Upper lobe of right lung (tissue), 1 donor: ENCODE results near the gene FBXW4. TPM values are rescaled to one million over a fixed set of nuclear protein-coding genes. Genes with fewer than 3 reads are reported as not detected.
"Not testable (repeated sequence)": the region's sequence is repeated elsewhere in the genome, so short reads cannot be mapped to it uniquely, and the experiment has no call there.

Source experiments
- ATAC-seq: fragments of 200-7000 bp; cut with Tn5 transposase; one replicate; pipeline ENCODE4 v1.9.1; 2020; ENCODE audit warnings: mild to moderate bottlenecking, moderate library complexity
- DNase-seq: peaks from one replicate; pipeline ENCODE4 v3.0.0-alpha.2; 2020
- H3K27ac ChIP-seq: fragments of 200-600 bp; one replicate; pipeline ENCODE4 v1.8.0; 2022
- H3K27me3 ChIP-seq: fragments of 200-600 bp; one replicate; pipeline ENCODE4 v1.8.0; 2022; ENCODE audit warnings: mild to moderate bottlenecking
- H3K36me3 ChIP-seq: fragments of 200-600 bp; one replicate; pipeline ENCODE4 v1.8.0; 2022
- H3K4me1 ChIP-seq: fragments of 200-600 bp; one replicate; pipeline ENCODE4 v1.8.0; 2022
- H3K4me3 ChIP-seq: fragments of 200-600 bp; one replicate; pipeline ENCODE4 v1.8.0; 2022; ENCODE audit warnings: mild to moderate bottlenecking
- H3K9me3 ChIP-seq: fragments of 200-600 bp; one replicate; pipeline ENCODE4 v1.8.0; 2022
- CTCF ChIP-seq: fragments of 200-600 bp; IDR thresholded peaks from one replicate; pipeline ENCODE4 v1.8.0; 2022; ENCODE audit warnings: antibody characterized with exemption
- intact Hi-C: fragments of 100-400 bp; cut with DNase I; formaldehyde crosslinking; loops from one replicate; pipeline ENCODE4 v1.11.0; 2022
- total RNA-seq: library from RNA; stranded (reverse); fragmentation: NEBNext Ultra II Directional; extraction: Animal tissue kit (Norgen Biotek cat#: 25700); gene quantifications from one replicate; pipeline ENCODE4 v1.2.1, GENCODE V29; 2021
- donor health status: DM: no; HTN: yes; CAD: no; lungs with severe emphysema.

The FBXW4 gene
- total RNA-seq, 1 donor from 2014 or later, result 94.3 TPM

GRCh38 chr10:101601541-101601940 lies 93.4 kb downstream of the FBXW4 start:
- intact Hi-C loops, result loop anchor here (5.0 kb wide), 1 partner anchor 181 kb away; the partner anchor contains the start of gene NPM3
- no peak for TF ChIP-seq CTCF
- ATAC-seq, result peak; percentile 17

GRCh38 chr10:101597091-101597900 lies 97.7 kb downstream of the FBXW4 start:
- no peak overlapping the region for H3K4me3 ChIP-seq
- no peaks in the 10 kb centered on the region for H3K36me3 ChIP-seq
- no peak overlapping the region for H3K27ac ChIP-seq
- no peak for TF ChIP-seq CTCF
- intact Hi-C loops, result no loop called here
- no peaks in the 10 kb centered on the region for H3K4me1 ChIP-seq
- DNase-seq (no peak), ATAC-seq (no peak)
- no peaks in the 10 kb centered on the region for H3K9me3 ChIP-seq
- no peaks in the 10 kb centered on the region for H3K27me3 ChIP-seq

More at GRCh38 chr10:101601541-101601940, 93.4 kb downstream of the FBXW4 start:
- Histone ChIP-seq H3K4me3 (no peak overlapping the region), H3K9me3 (no peaks in the 10 kb centered on the region), H3K4me1 (no peaks in the 10 kb centered on the region), H3K27ac (no peak overlapping the region), H3K36me3 (peaks cover 13% of the 10 kb centered on the region), H3K27me3 (no peaks in the 10 kb centered on the region)
- peak; percentile 60 for DNase-seq

- DNase-seq (no peak), ATAC-seq (no peak)
- TF ChIP-seq CTCF, result no peak
- no peak overlapping the region for H3K27ac ChIP-seq
- H3K27me3 ChIP-seq, result no peaks in the 10 kb centered on the region
- no peaks in the 10 kb centered on the region for H3K36me3 ChIP-seq
- intact Hi-C loops, result no loop called here
- no peaks in the 10 kb centered on the region for H3K9me3 ChIP-seq
- H3K4me3 ChIP-seq, result no peak overlapping the region
- no peaks in the 10 kb centered on the region for H3K4me1 ChIP-seq
These were observed 99.2 kb downstream of the FBXW4 start for GRCh38 chr10:101595591-101596433.

- DNase-seq, H3K9me3 ChIP-seq, H3K27ac ChIP-seq, intact Hi-C loops, H3K36me3 ChIP-seq, H3K27me3 ChIP-seq, H3K4me1 ChIP-seq, H3K4me3 ChIP-seq: not testable (repeated sequence)
- peak; percentile 78 for ATAC-seq
These were observed 101.6 kb downstream of the FBXW4 start for GRCh38 chr10:101593331-101593730.

- ATAC-seq (no peak), DNase-seq (no peak)
- no peaks in the 10 kb centered on the region for H3K27me3 ChIP-seq
- no peaks in the 10 kb centered on the region for H3K9me3 ChIP-seq
- peak overlapping the region; percentile 99 for H3K4me3 ChIP-seq
- no peak for TF ChIP-seq CTCF
- H3K36me3 ChIP-seq, result peaks cover 18% of the 10 kb centered on the region
- H3K4me1 ChIP-seq, result peaks cover 12% of the 10 kb centered on the region
- intact Hi-C loops, result no loop called here
- no peak overlapping the region for H3K27ac ChIP-seq
These were observed 106.1 kb downstream of the FBXW4 start for GRCh38 chr10:101588879-101589278.
